ENCODE measurements around the gene SOS2. TPM values are rescaled to one million over a fixed set of nuclear protein-coding genes. Genes with fewer than 3 reads are reported as not detected.

The SOS2 gene
- total and polyA plus RNA-seq, 2 donors (not counting 3 experiments of a cell fraction or from before 2014, with no cell fraction given) = 6.7 to 21.3 TPM

DNA sequence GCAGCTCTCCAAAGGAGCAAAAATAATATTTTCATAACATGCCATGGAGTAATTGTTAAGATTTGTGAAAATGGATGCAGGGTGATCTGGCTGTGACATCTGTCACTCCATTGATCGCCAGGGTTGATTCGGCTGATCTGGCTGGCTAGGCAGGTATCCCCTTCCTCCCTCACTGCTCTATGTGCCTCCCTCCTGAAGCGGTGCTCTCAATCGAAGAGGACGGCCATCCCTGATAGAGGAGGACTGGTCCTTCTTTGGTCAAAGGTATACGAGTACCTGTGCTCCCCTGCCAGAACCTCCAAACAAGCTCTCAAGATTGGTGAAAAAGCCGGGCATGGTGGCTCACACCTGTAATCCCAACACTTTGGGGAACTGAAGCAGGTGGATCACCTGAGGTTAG, 162.9 kb downstream of the SOS2 start:
- no TSS peak for BruUV-seq (replicated peaks)

More for the DNA sequence above, 162.9 kb downstream of the SOS2 start:
- H3K9me3 ChIP-seq (replicated peaks; ENCODE audit: control insufficient read depth, insufficient read depth, low read length) = no peaks in the 10 kb centered on the region
- ChIA-PET CTCF (interaction anchor here (1.2 to 2.2 kb wide), 3 partner anchors 28 to 206 kb away, joined by 4 to 7 read pairs (median 5); partner anchors contain the start of gene ARF6), POLR2A (interaction anchor here (0.6 kb wide), 1 partner anchor 176 kb away, joined by 6 read pairs; the partner anchor contains the start of gene ARF6)
- DNase-seq (ENCODE audit: low read depth, low spot score) (no peak), FAIRE-seq (no peak)
- no peaks in the 10 kb centered on the region for H3K27me3 ChIP-seq (ENCODE audit: control insufficient read depth in 2 of 2, insufficient read depth in 2 of 2, low read length in 2 of 2)
- dilution Hi-C loops (cut with MboI; ENCODE audit: extremely low pct_ligation_motif_present, low sequenced_read_pairs) (no loop called here), intact Hi-C loops (cut with micrococcal nuclease) (no loop called here)
- H3K79me2 ChIP-seq (ENCODE audit: control insufficient read depth, insufficient read depth, low read length) = no peaks in the 10 kb centered on the region
- no peaks in the 10 kb centered on the region for H4K20me1 ChIP-seq (replicated peaks; ENCODE audit: control insufficient read depth, extremely low read depth, insufficient read depth, low read length)
- no peak overlapping the region for H3K27ac ChIP-seq (ENCODE audit: insufficient read depth, low read depth, low read length)
- H3K9me1 ChIP-seq (replicated peaks; ENCODE audit: control insufficient read depth, extremely low read depth, insufficient read depth, low read length) = no peaks in the 10 kb centered on the region
- H3K4me1 ChIP-seq (ENCODE audit: control insufficient read depth, extremely low read depth, insufficient read depth, low read length) = peaks cover 9% of the 10 kb centered on the region
- no peak overlapping the region for H3K4me2 ChIP-seq (ENCODE audit: insufficient read depth, low read length)
- H2AFZ ChIP-seq (ENCODE audit: low read depth, low read length) = no peak overlapping the region
- no peaks in the 10 kb centered on the region for H3K36me3 ChIP-seq (ENCODE audit: control insufficient read depth in 2 of 2, extremely low read depth in 1 of 2, insufficient read depth in 2 of 2, low read length in 2 of 2)
- TF ChIP-seq MYC (IDR thresholded peaks at IDR 0.05; ENCODE audit: low read depth, low read length) (no peak), POLR2A (IDR thresholded peaks at IDR 0.05; ENCODE audit: low read depth, low read length) (no peak), JUN (IDR thresholded peaks at IDR 0.05; ENCODE audit: borderline replicate concordance, insufficient read depth, insufficient read length, low read depth) (no peak), GATA2 (IDR thresholded peaks at IDR 0.05; ENCODE audit: insufficient read depth, insufficient read length, low read depth, low read length) (no peak), POLR2AphosphoS5 (IDR thresholded peaks at IDR 0.05; ENCODE audit: insufficient read depth, low read depth, low read length) (no peak), EZH2 (IDR thresholded peaks at IDR 0.05; ENCODE audit: borderline replicate concordance, low read depth, low read length, severe bottlenecking) (no peak), FOS (IDR thresholded peaks at IDR 0.05; ENCODE audit: borderline replicate concordance, insufficient read depth, low read length) (no peak)
- TF ChIP-seq, protein P1, sequence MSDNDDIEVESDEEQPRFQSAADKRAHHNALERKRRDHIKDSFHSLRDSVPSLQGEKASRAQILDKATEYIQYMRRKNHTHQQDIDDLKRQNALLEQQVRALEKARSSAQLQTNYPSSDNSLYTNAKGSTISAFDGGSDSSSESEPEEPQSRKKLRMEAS (IDR thresholded peaks at IDR 0.05; ENCODE audit: insufficient read depth, insufficient read length) = no peak
- TF ChIP-seq, protein P2, sequence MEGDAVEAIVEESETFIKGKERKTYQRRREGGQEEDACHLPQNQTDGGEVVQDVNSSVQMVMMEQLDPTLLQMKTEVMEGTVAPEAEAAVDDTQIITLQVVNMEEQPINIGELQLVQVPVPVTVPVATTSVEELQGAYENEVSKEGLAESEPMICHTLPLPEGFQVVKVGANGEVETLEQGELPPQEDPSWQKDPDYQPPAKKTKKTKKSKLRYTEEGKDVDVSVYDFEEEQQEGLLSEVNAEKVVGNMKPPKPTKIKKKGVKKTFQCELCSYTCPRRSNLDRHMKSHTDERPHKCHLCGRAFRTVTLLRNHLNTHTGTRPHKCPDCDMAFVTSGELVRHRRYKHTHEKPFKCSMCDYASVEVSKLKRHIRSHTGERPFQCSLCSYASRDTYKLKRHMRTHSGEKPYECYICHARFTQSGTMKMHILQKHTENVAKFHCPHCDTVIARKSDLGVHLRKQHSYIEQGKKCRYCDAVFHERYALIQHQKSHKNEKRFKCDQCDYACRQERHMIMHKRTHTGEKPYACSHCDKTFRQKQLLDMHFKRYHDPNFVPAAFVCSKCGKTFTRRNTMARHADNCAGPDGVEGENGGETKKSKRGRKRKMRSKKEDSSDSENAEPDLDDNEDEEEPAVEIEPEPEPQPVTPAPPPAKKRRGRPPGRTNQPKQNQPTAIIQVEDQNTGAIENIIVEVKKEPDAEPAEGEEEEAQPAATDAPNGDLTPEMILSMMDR (IDR thresholded peaks at IDR 0.05; ENCODE audit: extremely low read depth in 1 of 2, insufficient read depth in 1 of 2, low read depth in 1 of 2, low read length in 2 of 2) = no peak
- no peak overlapping the region for H3K4me3 ChIP-seq (replicated peaks in 1 of 3; ENCODE audit: insufficient read depth in 1 of 3, low read depth in 1 of 3, low read length in 3 of 3)
- H3K9ac ChIP-seq (replicated peaks; ENCODE audit: extremely low read depth, insufficient read depth, low read length) = no peak overlapping the region
